Measurements from ENCODE around the gene KRT33B. TPM values are rescaled to one million over a fixed set of nuclear protein-coding genes. Genes with fewer than 3 reads are reported as not detected.

Gene KRT33B
- polyA plus RNA-seq, 1 donor (not counting 4 experiments of a cell fraction or from before 2014, with no cell fraction given), result 0.21 TPM

- Histone ChIP-seq H3K4me2 (ENCODE audit: control insufficient read depth, extremely low read depth, insufficient read depth, low read depth, low read length) (no peak overlapping the region), H3K9me1 (ENCODE audit: control insufficient read depth, extremely low read depth, insufficient read depth, low read length) (no peaks in the 10 kb centered on the region), H3K79me2 (ENCODE audit: control insufficient read depth, insufficient read depth, low read length) (peaks cover 4% of the 10 kb centered on the region), H3K9ac (ENCODE audit: control insufficient read depth, extremely low read depth, insufficient read depth, low read length) (no peak overlapping the region), H3K27ac (ENCODE audit: control insufficient read depth, insufficient read depth, low read length) (peak overlapping the region; percentile 27), H3K9me3 (ENCODE audit: control insufficient read depth, low read depth, low read length) (no peaks in the 10 kb centered on the region), H3K4me1 (ENCODE audit: control insufficient read depth, extremely low read depth, insufficient read depth, low read length) (peaks cover 51% of the 10 kb centered on the region), H3K36me3 (ENCODE audit: control insufficient read depth in 2 of 2, extremely low read depth in 1 of 2, insufficient read depth in 2 of 2, low read length in 2 of 2) (peaks cover 0 to 1% of the 10 kb centered on the region in 2 experiments), H2AFZ (ENCODE audit: control insufficient read depth, low read length) (no peak overlapping the region), H3K27me3 (ENCODE audit: control insufficient read depth, extremely low read depth, insufficient read depth, low read length) (no peaks in the 10 kb centered on the region), H3K4me3 (ENCODE audit: control insufficient read depth in 2 of 3, extremely low read depth in 1 of 3, insufficient read depth in 2 of 3, low read depth in 1 of 3, low read length in 3 of 3) (no peak overlapping the region), H4K20me1 (ENCODE audit: control insufficient read depth, extremely low read depth, insufficient read depth, low read length) (no peaks in the 10 kb centered on the region)
- dilution Hi-C loops (cut with MboI; ENCODE audit: extremely low pct_ligation_motif_present, low sequenced_read_pairs), result no loop called here
- peak; percentile 75 for FAIRE-seq
- no peak for TF ChIP-seq EZH2 (IDR thresholded peaks at IDR 0.05; ENCODE audit: low read length)
- no peak for TF ChIP-seq CTCF (optimal IDR thresholded peaks at IDR 0.05 in 1 of 3, IDR thresholded peaks at IDR 0.05 in 1 of 3, conservative IDR thresholded peaks at IDR 0.05 in 1 of 3; ENCODE audit: extremely low read depth in 1 of 3, insufficient read depth in 2 of 3, low read length in 3 of 3)
- DNase-seq (ENCODE audit: low read depth, low spot score), result no peak
These were observed 21.9 kb upstream of the KRT33B start for GRCh38 chr17:41391535-41391934.

GRCh38 chr17:41390411-41390938 is 20.9 kb upstream of the KRT33B start:
- H3K9me1 ChIP-seq (ENCODE audit: control insufficient read depth, extremely low read depth, insufficient read depth, low read length), result no peaks in the 10 kb centered on the region
- dilution Hi-C loops (cut with MboI; ENCODE audit: extremely low pct_ligation_motif_present, low sequenced_read_pairs), result no loop called here
- no peaks in the 10 kb centered on the region for H4K20me1 ChIP-seq (ENCODE audit: control insufficient read depth, extremely low read depth, insufficient read depth, low read length)
- no peak for FAIRE-seq
- H3K4me1 ChIP-seq (ENCODE audit: control insufficient read depth, extremely low read depth, insufficient read depth, low read length), result peaks cover 40% of the 10 kb centered on the region
- H3K9ac ChIP-seq (ENCODE audit: control insufficient read depth, extremely low read depth, insufficient read depth, low read length), result no peak overlapping the region
- H3K27ac ChIP-seq (ENCODE audit: control insufficient read depth, insufficient read depth, low read length), result no peak overlapping the region
- H2AFZ ChIP-seq (ENCODE audit: control insufficient read depth, low read length), result no peak overlapping the region
- H3K4me3 ChIP-seq (ENCODE audit: control insufficient read depth in 2 of 3, extremely low read depth in 1 of 3, insufficient read depth in 2 of 3, low read depth in 1 of 3, low read length in 3 of 3), result no peak overlapping the region
- DNase-seq (ENCODE audit: low read depth, low spot score), result no peak
- no peak overlapping the region for H3K4me2 ChIP-seq (ENCODE audit: control insufficient read depth, extremely low read depth, insufficient read depth, low read depth, low read length)
- TF ChIP-seq CTCF (optimal IDR thresholded peaks at IDR 0.05 in 1 of 3, IDR thresholded peaks at IDR 0.05 in 1 of 3, conservative IDR thresholded peaks at IDR 0.05 in 1 of 3; ENCODE audit: extremely low read depth in 1 of 3, insufficient read depth in 2 of 3, low read length in 3 of 3) (no peak), EZH2 (IDR thresholded peaks at IDR 0.05; ENCODE audit: low read length) (no peak)
- H3K27me3 ChIP-seq (ENCODE audit: control insufficient read depth, extremely low read depth, insufficient read depth, low read length), result no peaks in the 10 kb centered on the region
- no peaks in the 10 kb centered on the region for H3K9me3 ChIP-seq (ENCODE audit: control insufficient read depth, low read depth, low read length)
- peaks cover 0 to 1% of the 10 kb centered on the region in 2 experiments for H3K36me3 ChIP-seq (ENCODE audit: control insufficient read depth in 2 of 2, extremely low read depth in 1 of 2, insufficient read depth in 2 of 2, low read length in 2 of 2)
- H3K79me2 ChIP-seq (ENCODE audit: control insufficient read depth, insufficient read depth, low read length), result no peaks in the 10 kb centered on the region
